ENCODE measurements around the gene TSPAN33. TPM values are rescaled to one million over a fixed set of nuclear protein-coding genes. Genes with fewer than 3 reads are reported as not detected.
"Not testable (repeated sequence)": the region's sequence is repeated elsewhere in the genome, so short reads cannot be mapped to it uniquely, and the experiment has no call there.

Gene TSPAN33
- total RNA-seq, 3 donors from 2014 or later, result 6.2 to 10.6 (median 9.4) TPM

- Mint-ChIP-seq H3K4me3 (no peak overlapping the region), H3K27me3 (ENCODE audit: low read depth) (peaks cover 3% of the 10 kb centered on the region), H3K9me3 (no peaks in the 10 kb centered on the region), H3K36me3 (ENCODE audit: insufficient read depth) (no peaks in the 10 kb centered on the region), H3K4me1 (ENCODE audit: low read depth) (peaks cover 13% of the 10 kb centered on the region)
- no peak for ATAC-seq
- no peak for DNase-seq
Measured at GRCh38 chr7:129170441-129171021, 26.0 kb downstream of the TSPAN33 start.

GRCh38 chr7:129173861-129174260 is 29.4 kb downstream of the TSPAN33 start:
- not testable (repeated sequence) for ATAC-seq; H3K4me3 Mint-ChIP-seq; H3K9me3 Mint-ChIP-seq; H3K4me1 Mint-ChIP-seq (ENCODE audit: low read depth); H3K27me3 Mint-ChIP-seq (ENCODE audit: low read depth); DNase-seq; H3K36me3 Mint-ChIP-seq (ENCODE audit: insufficient read depth)

- no peaks in the 10 kb centered on the region for H3K4me1 Mint-ChIP-seq (ENCODE audit: low read depth)
- DNase-seq (no peak), ATAC-seq (no peak)
- H3K4me3 Mint-ChIP-seq, result no peak overlapping the region
- H3K36me3 Mint-ChIP-seq (ENCODE audit: insufficient read depth), result peaks cover 2% of the 10 kb centered on the region
- H3K27me3 Mint-ChIP-seq (ENCODE audit: low read depth), result peaks cover 7% of the 10 kb centered on the region
- H3K9me3 Mint-ChIP-seq, result no peaks in the 10 kb centered on the region
Measured at GRCh38 chr7:129176916-129177710, 32.6 kb downstream of the TSPAN33 start.

GRCh38 chr7:129184981-129185670 is 40.6 kb downstream of the TSPAN33 start:
- DNase-seq, result no peak
- ATAC-seq, result no peak
- H3K9me3 Mint-ChIP-seq, result no peaks in the 10 kb centered on the region
- H3K4me3 Mint-ChIP-seq, result no peak overlapping the region
- H3K27me3 Mint-ChIP-seq (ENCODE audit: low read depth), result peaks cover 42% of the 10 kb centered on the region
- peaks cover 8% of the 10 kb centered on the region for H3K4me1 Mint-ChIP-seq (ENCODE audit: low read depth)
- H3K36me3 Mint-ChIP-seq (ENCODE audit: insufficient read depth), result no peaks in the 10 kb centered on the region

GRCh38 chr7:129186749-129187260 is 42.3 kb downstream of the TSPAN33 start:
- peaks cover 55% of the 10 kb centered on the region for H3K27me3 Mint-ChIP-seq (ENCODE audit: low read depth)
- H3K36me3 Mint-ChIP-seq (ENCODE audit: insufficient read depth), result no peaks in the 10 kb centered on the region
- ATAC-seq (no peak), DNase-seq (no peak)
- H3K9me3 Mint-ChIP-seq, result no peaks in the 10 kb centered on the region
- peaks cover 8% of the 10 kb centered on the region for H3K4me1 Mint-ChIP-seq (ENCODE audit: low read depth)
- H3K4me3 Mint-ChIP-seq, result no peak overlapping the region

GRCh38 chr7:129187681-129188371 is 43.3 kb downstream of the TSPAN33 start:
- no peak for ATAC-seq
- peaks cover 8% of the 10 kb centered on the region for H3K4me1 Mint-ChIP-seq (ENCODE audit: low read depth)
- H3K27me3 Mint-ChIP-seq (ENCODE audit: low read depth), result peaks cover 62% of the 10 kb centered on the region
- H3K9me3 Mint-ChIP-seq, result no peaks in the 10 kb centered on the region
- no peak for DNase-seq
- peak overlapping the region; percentile 63 for H3K4me3 Mint-ChIP-seq
- no peaks in the 10 kb centered on the region for H3K36me3 Mint-ChIP-seq (ENCODE audit: insufficient read depth)

- Mint-ChIP-seq H3K27me3 (ENCODE audit: low read depth) (peaks cover 62% of the 10 kb centered on the region), H3K4me1 (ENCODE audit: low read depth) (peaks cover 8% of the 10 kb centered on the region), H3K4me3 (peak within 1 kb of the TSS; percentile 64), H3K9me3 (no peaks in the 10 kb centered on the region), H3K36me3 (ENCODE audit: insufficient read depth) (no peaks in the 10 kb centered on the region)
- DNase-seq, result no peak
- ATAC-seq, result peak; percentile 57 to 63
Measured at GRCh38 chr7:129188372-129188891, 43.9 kb downstream of the TSPAN33 start, which contains the start of gene SMO. Gene SMO, plus strand, starts transcription at chr7:129188633. Its CDS starts 519 bp downstream, at chr7:129189152.

- peak; percentile 47 to 53 for ATAC-seq
- H3K27me3 Mint-ChIP-seq (ENCODE audit: low read depth), result peaks cover 62% of the 10 kb centered on the region
- peaks cover 8% of the 10 kb centered on the region for H3K4me1 Mint-ChIP-seq (ENCODE audit: low read depth)
- no peak for DNase-seq
- H3K36me3 Mint-ChIP-seq (ENCODE audit: insufficient read depth), result no peaks in the 10 kb centered on the region
- H3K9me3 Mint-ChIP-seq, result no peaks in the 10 kb centered on the region
- peak overlapping the region; percentile 64 for H3K4me3 Mint-ChIP-seq
Measured at GRCh38 chr7:129188892-129189660, 44.6 kb downstream of the TSPAN33 start.

GRCh38 chr7:129189661-129190310 is 45.3 kb downstream of the TSPAN33 start:
- Mint-ChIP-seq H3K9me3 (no peaks in the 10 kb centered on the region), H3K27me3 (ENCODE audit: low read depth) (peaks cover 62% of the 10 kb centered on the region), H3K4me3 (peak overlapping the region; percentile 64), H3K36me3 (ENCODE audit: insufficient read depth) (no peaks in the 10 kb centered on the region), H3K4me1 (ENCODE audit: low read depth) (peaks cover 8% of the 10 kb centered on the region)
- ATAC-seq (no peak), DNase-seq (no peak)

- DNase-seq (no peak), ATAC-seq (no peak)
- Mint-ChIP-seq H3K9me3 (no peaks in the 10 kb centered on the region), H3K36me3 (ENCODE audit: insufficient read depth) (no peaks in the 10 kb centered on the region), H3K4me3 (no peak overlapping the region), H3K27me3 (ENCODE audit: low read depth) (peaks cover 51% of the 10 kb centered on the region), H3K4me1 (ENCODE audit: low read depth) (peaks cover 8% of the 10 kb centered on the region)
Measured at GRCh38 chr7:129191272-129191671, 46.8 kb downstream of the TSPAN33 start.

GRCh38 chr7:129193892-129194291 is 49.4 kb downstream of the TSPAN33 start:
- no peaks in the 10 kb centered on the region for H3K9me3 Mint-ChIP-seq
- no peak for ATAC-seq
- H3K27me3 Mint-ChIP-seq (ENCODE audit: low read depth), result peaks cover 35% of the 10 kb centered on the region
- H3K36me3 Mint-ChIP-seq (ENCODE audit: insufficient read depth), result no peaks in the 10 kb centered on the region
- H3K4me3 Mint-ChIP-seq, result no peak overlapping the region
- peaks cover 5% of the 10 kb centered on the region for H3K4me1 Mint-ChIP-seq (ENCODE audit: low read depth)
- DNase-seq, result no peak

- DNase-seq, result no peak
- Mint-ChIP-seq H3K27me3 (ENCODE audit: low read depth) (peaks cover 9% of the 10 kb centered on the region), H3K4me3 (no peak overlapping the region), H3K36me3 (ENCODE audit: insufficient read depth) (no peaks in the 10 kb centered on the region), H3K9me3 (no peaks in the 10 kb centered on the region), H3K4me1 (ENCODE audit: low read depth) (no peaks in the 10 kb centered on the region)
- no peak for ATAC-seq
Measured at GRCh38 chr7:129197771-129198170, 53.3 kb downstream of the TSPAN33 start.

GRCh38 chr7:129199406-129199805 is 54.9 kb downstream of the TSPAN33 start:
- H3K36me3 Mint-ChIP-seq (ENCODE audit: insufficient read depth), result no peaks in the 10 kb centered on the region
- no peaks in the 10 kb centered on the region for H3K4me1 Mint-ChIP-seq (ENCODE audit: low read depth)
- peaks cover 9% of the 10 kb centered on the region for H3K27me3 Mint-ChIP-seq (ENCODE audit: low read depth)
- ATAC-seq, result no peak
- DNase-seq, result no peak
- no peaks in the 10 kb centered on the region for H3K9me3 Mint-ChIP-seq
- no peak overlapping the region for H3K4me3 Mint-ChIP-seq

Data from activated T-cell treated with anti-CD3 and anti-CD28 coated beads, Interleukin-2, amount 50 U/mL, for 4 hours (primary cell).